IPS DF 19.7 (cell line): ENCODE results near the gene YTHDF1.

ENCODE experiments used
- DNase-seq: peaks from one replicate; pipeline ENCODE4 v3.0.0-alpha.2; 2013; ENCODE audit warnings: low read depth, low spot score

YTHDF1 gene

DNA sequence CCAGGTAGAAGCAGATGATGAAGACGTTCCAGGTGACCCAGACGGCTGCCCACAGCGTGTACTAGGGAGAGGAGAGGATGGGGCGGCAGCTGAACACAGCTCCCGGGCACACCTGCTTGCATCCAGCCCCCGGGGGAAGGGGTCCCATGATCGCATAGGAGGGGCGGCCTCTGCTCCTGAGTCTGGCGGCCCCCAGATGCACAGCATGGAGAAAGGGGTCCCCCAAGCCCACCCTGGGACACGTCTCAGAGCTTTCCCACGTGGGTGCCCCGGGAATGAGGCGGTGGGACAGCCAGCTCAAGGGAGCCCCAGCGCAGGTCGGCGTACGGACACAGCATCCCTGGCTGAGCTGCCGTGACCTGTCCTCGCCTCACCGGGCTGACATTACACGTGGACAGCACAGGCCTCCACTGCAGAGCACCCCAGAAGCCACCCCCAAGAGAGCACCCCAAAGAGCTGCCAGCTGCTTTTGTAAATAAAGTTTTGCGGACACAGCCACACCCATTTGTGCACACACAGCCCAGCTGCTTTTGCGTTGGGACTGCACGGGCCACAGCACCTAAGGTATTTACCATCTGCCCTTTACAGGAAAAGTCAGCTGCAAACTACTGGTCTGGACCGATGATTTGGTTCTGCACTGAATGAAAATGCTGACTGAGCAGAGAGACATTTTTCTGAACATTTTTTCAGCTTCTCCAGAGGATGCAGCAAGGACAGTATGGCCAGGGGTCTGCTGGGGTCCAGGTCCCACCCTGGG is 33.1 kb upstream of the YTHDF1 start:
- no peak for DNase-seq

DNA sequence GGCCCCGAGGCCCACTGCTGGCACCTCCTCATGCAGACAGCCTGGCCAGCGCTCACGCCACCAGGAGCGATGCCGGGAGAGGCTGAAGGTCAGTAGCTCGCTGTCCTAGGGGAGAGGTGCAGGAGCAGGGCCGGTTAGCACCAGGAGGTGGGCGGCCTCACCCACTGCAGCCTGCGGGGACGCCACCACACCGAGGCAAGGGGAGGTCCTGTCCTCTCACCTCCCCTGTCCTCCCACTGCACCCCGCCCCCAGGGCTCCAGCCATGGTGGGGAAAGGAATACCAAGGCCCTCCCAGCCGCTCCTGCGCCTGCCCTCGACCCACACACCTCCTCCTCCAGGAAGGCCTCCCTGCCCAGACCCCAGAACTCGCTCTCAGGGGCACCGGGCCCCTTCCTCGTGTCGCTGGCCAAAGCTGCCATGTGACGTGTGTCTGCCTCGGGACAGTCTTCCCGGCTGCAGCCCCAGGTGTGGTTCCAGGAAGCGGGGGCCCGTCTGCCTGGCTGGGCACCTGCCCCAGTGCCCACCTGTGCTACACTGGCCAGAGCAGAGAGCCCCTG is 31.8 kb upstream of the YTHDF1 start:
- DNase-seq: no peak

- DNase-seq: no peak
These were observed 30.8 kb upstream of the YTHDF1 start for GRCh38 chr20:63246490-63247288.

GRCh38 chr20:63244468-63244867 is 28.5 kb upstream of the YTHDF1 start:
- DNase-seq: no peak

GRCh38 chr20:63243604-63244247 is 27.8 kb upstream of the YTHDF1 start:
- DNase-seq: no peak

- no peak for DNase-seq
These were observed 26.8 kb upstream of the YTHDF1 start for GRCh38 chr20:63242736-63243135.

DNA sequence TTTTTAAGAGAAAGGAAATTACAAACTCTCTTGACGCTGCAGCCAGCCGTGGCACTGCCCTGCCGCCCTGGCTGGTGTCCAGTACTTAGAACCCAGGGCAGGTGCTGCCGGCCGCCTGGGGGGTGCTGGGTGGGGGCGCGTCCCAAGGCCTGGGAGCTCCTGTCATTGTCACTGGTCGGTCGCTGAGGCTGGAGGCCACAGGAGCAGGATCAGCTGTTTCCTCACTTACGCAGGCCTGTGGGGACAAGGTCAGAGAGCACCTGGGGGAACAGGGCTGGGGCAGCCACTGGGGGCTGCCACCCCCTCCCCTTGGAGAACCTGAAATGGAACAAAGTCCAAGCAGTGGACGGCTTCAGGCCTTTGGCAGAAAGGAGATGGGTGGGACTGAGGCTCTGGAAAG is 25.3 kb upstream of the YTHDF1 start:
- no peak for DNase-seq

GRCh38 chr20:63240004-63240403 is 24.1 kb upstream of the YTHDF1 start:
- no peak for DNase-seq

DNA sequence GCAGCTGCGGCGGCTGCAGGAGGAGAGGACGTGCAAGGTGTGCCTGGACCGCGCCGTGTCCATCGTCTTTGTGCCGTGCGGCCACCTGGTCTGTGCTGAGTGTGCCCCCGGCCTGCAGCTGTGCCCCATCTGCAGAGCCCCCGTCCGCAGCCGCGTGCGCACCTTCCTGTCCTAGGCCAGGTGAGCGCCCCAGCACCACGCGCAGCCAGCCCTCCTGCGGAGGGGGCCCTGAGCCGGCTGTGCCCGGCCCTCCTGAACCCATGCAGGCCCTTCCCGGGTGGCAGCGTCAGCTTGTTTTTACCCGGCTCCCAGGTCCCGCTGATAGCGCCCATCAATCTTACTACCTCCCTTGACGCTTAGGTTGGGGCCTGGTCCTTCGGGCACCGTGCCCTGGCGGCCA is 23.5 kb upstream of the YTHDF1 start:
- no peak for DNase-seq

GRCh38 chr20:63238514-63239125 is 22.7 kb upstream of the YTHDF1 start:
- DNase-seq: no peak

DNA sequence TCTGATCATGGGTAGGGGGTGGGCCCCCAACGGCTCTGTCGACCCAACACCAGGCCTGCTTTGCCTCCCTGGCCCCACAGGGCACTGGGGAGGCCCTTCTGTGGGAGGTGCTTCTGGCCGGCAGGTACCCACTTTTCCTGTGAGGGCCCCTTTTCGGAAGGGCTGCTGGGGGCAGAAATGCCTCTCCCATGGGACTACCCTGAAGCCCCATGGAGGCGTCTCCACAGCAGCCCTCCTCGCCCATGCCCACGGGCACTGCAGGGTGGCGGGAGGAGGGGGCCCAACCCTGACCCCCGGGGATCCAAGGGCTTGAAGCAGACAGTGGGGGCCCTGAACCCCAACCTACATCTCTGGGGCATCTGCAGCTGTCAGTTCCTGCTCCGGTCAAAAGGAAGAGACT is 22.1 kb upstream of the YTHDF1 start:
- DNase-seq: no peak

- DNase-seq: no peak
These were observed 20.3 kb upstream of the YTHDF1 start for GRCh38 chr20:63236116-63236837.

DNA sequence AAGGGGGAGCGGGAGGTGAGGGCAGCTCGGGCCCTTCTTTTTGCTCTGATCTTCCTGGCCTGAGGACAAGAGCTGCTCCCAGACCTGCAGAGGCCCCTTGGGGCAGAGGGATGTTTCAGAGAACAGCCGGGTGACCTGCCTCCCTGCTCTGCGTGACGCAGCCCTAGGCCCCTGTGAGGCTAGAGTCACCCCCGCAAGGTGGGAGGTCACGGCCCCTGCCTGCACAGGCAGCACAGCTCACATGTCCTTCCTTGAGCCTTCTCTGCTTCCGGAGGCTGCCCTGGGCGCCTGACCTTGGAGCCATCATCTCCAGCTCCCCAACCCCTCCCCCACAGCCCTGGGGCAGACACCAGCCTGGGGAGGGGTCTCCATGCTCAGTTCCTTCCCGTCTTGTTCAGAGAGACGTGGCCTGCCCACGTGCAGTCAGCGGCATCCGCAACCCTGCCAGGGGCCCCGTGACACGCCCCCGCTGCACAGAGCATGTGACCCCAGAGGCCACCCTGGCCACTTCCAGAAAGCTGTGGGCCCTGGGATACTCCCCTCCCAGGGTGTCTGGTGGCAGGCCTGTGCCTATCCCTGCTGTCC is 19.6 kb upstream of the YTHDF1 start, which contains the start of gene BIRC7:
TSS of gene BIRC7 (plus strand) at position 507 of the 585 bp plus-strand sequence. CDS start 192 bp downstream, outside the sequence.
- DNase-seq: no peak

GRCh38 chr20:63234693-63235398 is 18.9 kb upstream of the YTHDF1 start:
- DNase-seq: no peak

- no peak for DNase-seq
These were observed 18.0 kb upstream of the YTHDF1 start for GRCh38 chr20:63233924-63234323.

DNA sequence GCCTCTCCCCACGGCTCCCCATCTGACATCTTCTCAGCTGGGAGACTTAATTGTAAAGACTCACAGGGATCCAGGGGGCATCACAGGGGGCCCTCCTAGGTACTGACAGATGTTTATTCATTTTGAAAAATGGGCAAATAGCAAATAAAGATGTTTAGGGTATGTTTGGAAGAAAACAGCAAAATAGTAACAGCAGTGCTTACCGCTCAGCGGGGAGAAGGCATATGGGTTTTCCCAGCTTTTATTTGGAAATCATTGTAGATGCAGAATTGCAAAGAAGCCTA is 17.1 kb upstream of the YTHDF1 start:
- no peak for DNase-seq

- DNase-seq: no peak
These were observed 16.5 kb upstream of the YTHDF1 start for GRCh38 chr20:63232235-63233060.

DNA sequence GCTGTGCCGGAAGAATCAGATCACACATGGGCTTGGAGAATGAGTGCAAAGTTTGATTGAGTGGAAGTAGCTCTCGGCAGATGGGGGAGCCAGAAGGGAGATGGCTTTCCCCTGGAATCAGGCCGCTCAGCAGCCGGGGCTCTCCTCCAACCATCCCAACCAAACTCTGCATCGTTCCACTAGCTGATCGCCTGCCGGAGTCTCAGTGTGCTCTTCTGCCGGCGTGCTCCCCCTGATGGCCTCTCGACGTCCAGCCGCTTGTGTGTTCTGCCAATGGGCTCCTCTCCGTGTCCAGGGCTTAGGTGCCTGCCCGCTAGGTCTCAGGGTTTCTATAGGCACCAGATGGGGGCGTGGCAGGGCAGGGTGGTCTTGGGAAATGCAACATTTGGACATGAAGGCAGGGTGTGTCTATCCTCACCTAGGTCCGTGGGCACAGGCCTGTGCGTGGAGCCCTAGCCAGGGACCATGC is 14.9 kb upstream of the YTHDF1 start:
- no peak for DNase-seq

DNA sequence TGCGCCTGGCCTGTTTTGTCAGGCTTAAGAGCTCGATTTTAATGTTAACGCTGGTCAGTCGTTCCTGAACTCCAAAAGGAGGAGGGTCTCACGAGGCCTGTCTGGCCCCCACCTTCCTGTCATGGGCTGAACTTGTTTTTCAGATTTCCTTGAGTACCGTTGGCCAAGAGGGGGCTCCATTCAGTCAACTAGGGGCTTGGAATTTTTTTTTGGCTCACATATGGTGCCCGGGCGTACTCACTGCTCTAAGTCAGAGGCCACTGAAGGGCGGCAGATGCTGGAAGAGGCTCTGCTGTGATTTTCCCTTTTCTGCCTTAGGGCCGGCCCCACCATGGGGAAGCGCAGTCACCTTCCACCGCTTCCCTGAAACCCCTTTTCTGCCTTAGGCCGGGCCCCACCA is 12.9 kb upstream of the YTHDF1 start:
- no peak for DNase-seq
